Adrenal gland (tissue), 12 donors: ENCODE data around the gene NFS1. TPM values are rescaled to one million over a fixed set of nuclear protein-coding genes. Genes with fewer than 3 reads are reported as not detected.
A peak's percentile ranks its signal among the peaks of the same experiment; 100 is the strongest.

ENCODE experiments used
- DNase-seq, 7 donors: peaks; one replicate each; pipeline ENCODE4 v3.0.0-alpha.2; 2019 to 2020
- H3K27ac ChIP-seq, 5 donors: fragments of 200-600 bp; sonication (generic) in 4 of 5; 1 replicate in 3 of 5; 2 replicates in 2 of 5; pipeline versions ENCODE4 v1.5.1 to v1.8.0; 2016 to 2020; ENCODE audit warnings: mild to moderate bottlenecking in 1 of 5
- H3K27me3 ChIP-seq: fragments of 200-600 bp; 2 replicates; pipeline ENCODE4 v1.8.0; 2021
- H3K36me3 ChIP-seq, 2 donors: fragments of 200-600 bp; replicated peaks in 1 of 2; 1 replicate in 1 of 2; 2 replicates in 1 of 2; pipeline versions ENCODE4 v1.5.1 to v1.8.0; 2018 to 2022
- H3K4me1 ChIP-seq, 2 donors: fragments of 200-600 bp; replicated peaks in 1 of 2; 1 replicate in 1 of 2; 2 replicates in 1 of 2; pipeline versions ENCODE4 v1.5.1 to v1.8.0; 2018 to 2021
- H3K4me3 ChIP-seq, 4 donors: fragments of 200-600 bp; sonication (generic) in 3 of 4; one replicate each; pipeline ENCODE4 v1.5.1; 2016 to 2018
- H3K9me3 ChIP-seq, 3 donors: fragments of 200-600 bp; sonication (generic) in 1 of 3; replicated peaks in 1 of 3; 1 replicate in 2 of 3; 2 replicates in 1 of 3; pipeline versions ENCODE4 v1.5.1 to v1.8.0; 2016 to 2021
- CTCF ChIP-seq, 6 experiments: fragments of 450-650 bp in 4 of 6; fragments of 200-600 bp in 2 of 6; sonication (generic) in 1 of 6; IDR thresholded peaks; 1 replicate in 5 of 6; 2 replicates in 1 of 6; pipeline versions ENCODE4 v1.5.1 to v1.8.0; 2016 to 2021; ENCODE audit warnings: antibody characterized with exemption in 6 of 6, mild to moderate bottlenecking in 2 of 6, moderate library complexity in 1 of 6
- POLR2A ChIP-seq, 2 donors: fragments of 450-650 bp; IDR thresholded peaks; one replicate each; pipeline ENCODE4 v1.6.1; 2017; ENCODE audit warnings: antibody characterized with exemption in 2 of 2, mild to moderate bottlenecking in 2 of 2, moderate library complexity in 1 of 2
- WGBS, 4 donors: extraction: QIAGEN DNeasy Blood & Tissue Kit in 2 of 4; methylation state at CpG; one replicate each; pipeline versions ENCODE4 v1.1.5 to v1.1.7; 2013 to 2017; 5-methylcytosine and 5-hydroxymethylcytosine counted together
- intact Hi-C, 2 donors: fragments of 100-400 bp; cut with DNase I; formaldehyde crosslinking; loops; one replicate each; pipeline versions ENCODE4 v1.14.1 to v1.15.0; 2022 to 2023
- polyA plus RNA-seq, 3 donors: library from polyadenylated mRNA; stranded (reverse); fragments of 200-250 nt in 2 of 3; fragments of 350-450 nt in 1 of 3; fragmentation: Illumina TruSeq in 1 of 3; extraction: RNeasy Lipid Tissue Mini Kit (QIAGEN cat#74804) in 1 of 3; gene quantifications; one replicate each; pipeline ENCODE4 v1.2.3, GENCODE V29; 2013 to 2014
- small RNA-seq, 2 donors: library from RNA; depleted of rRNA; stranded (forward); fragments of <200 nt; gene quantifications; one replicate each; pipeline ENCODE3, GENCODE V24; 2016
- total RNA-seq, 9 donors: library from RNA; depleted of rRNA in 4 of 9; stranded (reverse); fragments of >200 nt in 4 of 9; fragments of 120-200 nt in 1 of 9; fragmentation: NEBNext Ultra II Directional in 1 of 9; extraction: Animal tissue kit (Norgen Biotek cat#: 25700) in 1 of 9; gene quantifications; one replicate each; pipeline versions ENCODE4 v1.1.0 to v1.2.4, GENCODE V29; 2013 to 2023
- donor health status: healthy with polysubstance abuse.
- donor health status: Bipolar disorder and iron deficiency.
- donor health status: DM: yes; HTN: yes; CAD: no.
- donor health status: DM: no; HTN: no; CAD: no.
- donor health status: DM: no; HTN: no; CAD: no.
- donor health status: DM: yes; HTN: yes; CAD: no.

Gene NFS1
- total and polyA plus RNA-seq, 12 donors, result 40.1 to 129 (median 104) TPM

GRCh38 chr20:35620818-35621559, 78.2 kb downstream of the NFS1 start:
- no peak for DNase-seq
- H3K4me3 ChIP-seq, result no peak overlapping the region
- H3K27me3 ChIP-seq, result no peaks in the 10 kb centered on the region
- intact Hi-C loops, result no loop called here
- H3K9me3 ChIP-seq, result no peaks in the 10 kb centered on the region
- H3K4me1 ChIP-seq, result peaks cover 0 to 27% of the 10 kb centered on the region in 2 donors
- TF ChIP-seq CTCF (IDR thresholded peaks at IDR 0.05), result no peak
- no peak for TF ChIP-seq POLR2A (IDR thresholded peaks at IDR 0.05)
- H3K27ac ChIP-seq, result no peak overlapping the region
- 80 to 96% (median 92%) methylated on average over 4 to 11 of the region's 11 CpGs for WGBS, 4 donors
- peaks cover 0 to 9% of the 10 kb centered on the region in 2 donors for H3K36me3 ChIP-seq

- no peaks in the 10 kb centered on the region for H3K27me3 ChIP-seq
- H3K4me1 ChIP-seq, result peaks cover 0 to 33% of the 10 kb centered on the region in 2 donors
- 4 to 11% (median 5%) methylated on average over 20 to 49 of the region's 49 CpGs for WGBS, 4 donors
- peak; percentile 82 to 90 (median 83) for DNase-seq
- no peaks in the 10 kb centered on the region for H3K9me3 ChIP-seq
- H3K36me3 ChIP-seq, result no peaks in the 10 kb centered on the region
- H3K4me3 ChIP-seq, result peak overlapping the region in 2 of 4 donors; percentile 32 to 62
- peak in 4 of 6 experiments; percentile 15 to 34 (median 30) for TF ChIP-seq CTCF (IDR thresholded peaks at IDR 0.05)
- TF ChIP-seq POLR2A (IDR thresholded peaks at IDR 0.05), result peak in 1 of 2 donors; percentile 29
- peak overlapping the region in 3 of 5 donors; percentile 3 to 97 (median 92) for H3K27ac ChIP-seq
- intact Hi-C loops, result loop anchor here in 1 of 2 donors (5.0 kb wide), 1 partner anchor 43 kb away; the partner anchor contains the start of genes CPNE1 and RBM12
Measured at GRCh38 chr20:35619196-35620095, 79.7 kb downstream of the NFS1 start.

- Histone ChIP-seq H3K4me3 (peak overlapping the region in 2 of 4 donors; percentile 32 to 62), H3K9me3 (no peaks in the 10 kb centered on the region), H3K4me1 (peaks cover 0 to 33% of the 10 kb centered on the region in 2 donors), H3K27me3 (no peaks in the 10 kb centered on the region), H3K36me3 (no peaks in the 10 kb centered on the region), H3K27ac (peak overlapping the region in 3 of 5 donors; percentile 92 to 97 (median 92))
- TF ChIP-seq CTCF (IDR thresholded peaks at IDR 0.05) (no peak), POLR2A (IDR thresholded peaks at IDR 0.05) (no peak)
- WGBS, 4 donors, result 14 to 19% (median 17%) methylated on average over 14 to 35 of the region's 35 CpGs
- DNase-seq, result peak; percentile 35 to 63 (median 45)
- intact Hi-C loops, result loop anchor here in 1 of 2 donors (5.0 kb wide), 1 partner anchor 44 kb away; the partner anchor contains the start of genes CPNE1 and RBM12
Measured at GRCh38 chr20:35618263-35619131, 80.7 kb downstream of the NFS1 start.

Small RNA genes lying within 50 kb of the gene (small RNA-seq; reads per million reads assigned to genes)
- gene RNU6-759P, result 0 reads per million in 2 donors

Other genes with a start within 250 kb of the NFS1 start
- 10 to 100 TPM; 14.1 to 36.9 (median 26.4) TPM for gene CEP250, start 243.8 kb downstream of the NFS1 start, total RNA-seq
- gene CEP250, start 243.8 kb downstream of the NFS1 start, polyA plus RNA-seq, result 10 to 100 TPM; 12.6 to 49.8 (median 15.2) TPM
- not detected for gene C20orf173, start 169.7 kb downstream of the NFS1 start, total RNA-seq
- not detected for gene C20orf173, start 169.7 kb downstream of the NFS1 start, polyA plus RNA-seq
- gene ERGIC3, start 157.3 kb downstream of the NFS1 start, total RNA-seq, result 100 to 1,000 TPM; 233 to 386 (median 275) TPM
- gene ERGIC3, start 157.3 kb downstream of the NFS1 start, polyA plus RNA-seq, result 100 to 1,000 TPM; 217 to 351 (median 221) TPM
- gene SPAG4, start 83.5 kb downstream of the NFS1 start, total RNA-seq, result 10 to 100 TPM in 6 of 9 donors, 1 to 10 TPM in 3; 5.1 to 32.0 (median 14.3) TPM
- 10 to 100 TPM in 2 of 3 donors, 1 to 10 TPM in 1; 2.7 to 15.4 (median 12.5) TPM for gene SPAG4, start 83.5 kb downstream of the NFS1 start, polyA plus RNA-seq
- gene CPNE1, start 34.5 kb downstream of the NFS1 start, total RNA-seq, result 100 to 1,000 TPM in 7 of 9 donors, 10 to 100 TPM in 2; 66.8 to 233 (median 156) TPM
- 100 to 1,000 TPM in 2 of 3 donors, 10 to 100 TPM in 1; 63.9 to 464 (median 428) TPM for gene CPNE1, start 34.5 kb downstream of the NFS1 start, polyA plus RNA-seq
- 10 to 100 TPM; 18.9 to 98.6 (median 57.7) TPM for gene RBM12, start 34.5 kb downstream of the NFS1 start, total RNA-seq
- 10 to 100 TPM in 2 of 3 donors, 1 to 10 TPM in 1; 7.7 to 93.5 (median 13.1) TPM for gene RBM12, start 34.5 kb downstream of the NFS1 start, polyA plus RNA-seq
- gene ROMO1, start 53 bp upstream of the NFS1 start, total RNA-seq, result 100 to 1,000 TPM; 154 to 477 (median 256) TPM
- 1,000 to 10,000 TPM in 1 of 3 donors, 100 to 1,000 TPM in 1, 10 to 100 TPM in 1; 50.1 to 1,321 (median 664) TPM for gene ROMO1, start 53 bp upstream of the NFS1 start, polyA plus RNA-seq
- 100 to 1,000 TPM; 111 to 581 (median 238) TPM for gene RBM39, start 42.9 kb upstream of the NFS1 start, total RNA-seq
- gene RBM39, start 42.9 kb upstream of the NFS1 start, polyA plus RNA-seq, result 100 to 1,000 TPM; 278 to 714 (median 656) TPM
- gene PHF20, start 72.7 kb upstream of the NFS1 start, total RNA-seq, result 10 to 100 TPM; 17.0 to 45.1 (median 32.1) TPM
- gene PHF20, start 72.7 kb upstream of the NFS1 start, polyA plus RNA-seq, result 10 to 100 TPM; 15.0 to 27.8 (median 17.8) TPM